GM19372 (cell line): Measurements from ENCODE around the gene BCAS4.
"Not testable (repeated sequence)": the region's sequence is repeated elsewhere in the genome, so short reads cannot be mapped to it uniquely, and the experiment has no call there.

Experiments
- ATAC-seq: cut with Tn5 transposase; IDR thresholded peaks from one replicate; pipeline ENCODE4 v1.9.1; 2021; ENCODE audit warnings: mild to moderate bottlenecking, low read depth, moderate library complexity; ENCODE audit not compliant: unreplicated experiment

The BCAS4 gene

GRCh38 chr20:50769551-50770085, 25.2 kb upstream of the BCAS4 start:
- ATAC-seq = not testable (repeated sequence)

- not testable (repeated sequence) for ATAC-seq
These were observed 23.3 kb upstream of the BCAS4 start for GRCh38 chr20:50771419-50772080.

DNA sequence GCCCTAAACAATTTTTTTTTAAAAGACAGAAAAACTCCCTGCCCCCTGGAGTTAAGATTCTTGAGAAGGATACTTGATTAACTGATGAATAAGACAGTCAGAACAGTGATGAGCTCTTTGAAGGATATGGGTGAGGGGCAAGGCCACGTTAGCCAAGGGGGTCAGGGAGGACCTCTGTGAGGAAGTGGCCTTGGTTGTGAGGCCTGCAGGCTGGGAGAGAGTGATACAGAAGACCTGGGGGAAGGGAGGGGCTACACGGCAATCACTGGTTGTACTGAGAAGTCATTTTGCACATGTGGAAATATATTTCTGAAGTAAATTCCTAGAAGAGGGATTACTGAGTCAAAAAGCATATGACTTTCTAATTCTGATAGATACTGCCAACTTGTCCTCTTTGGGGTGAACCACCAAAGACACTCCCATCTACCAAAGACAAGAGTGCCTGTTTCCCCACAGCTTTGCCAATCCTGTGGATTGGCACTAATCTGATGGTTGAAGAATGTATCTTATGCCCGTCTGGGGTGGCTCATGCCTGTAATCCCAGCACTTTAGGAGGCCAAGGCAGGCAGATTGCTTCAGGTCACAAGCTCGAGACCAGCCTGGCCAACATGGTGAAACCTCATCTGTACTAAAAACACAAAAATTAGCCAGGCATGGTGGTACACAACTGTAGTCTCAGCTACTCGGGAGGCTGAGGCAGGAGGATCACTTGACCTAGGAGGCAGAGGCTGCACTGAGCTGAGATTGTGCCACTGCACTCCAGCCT, 22.3 kb upstream of the BCAS4 start:
- ATAC-seq = no peak

DNA sequence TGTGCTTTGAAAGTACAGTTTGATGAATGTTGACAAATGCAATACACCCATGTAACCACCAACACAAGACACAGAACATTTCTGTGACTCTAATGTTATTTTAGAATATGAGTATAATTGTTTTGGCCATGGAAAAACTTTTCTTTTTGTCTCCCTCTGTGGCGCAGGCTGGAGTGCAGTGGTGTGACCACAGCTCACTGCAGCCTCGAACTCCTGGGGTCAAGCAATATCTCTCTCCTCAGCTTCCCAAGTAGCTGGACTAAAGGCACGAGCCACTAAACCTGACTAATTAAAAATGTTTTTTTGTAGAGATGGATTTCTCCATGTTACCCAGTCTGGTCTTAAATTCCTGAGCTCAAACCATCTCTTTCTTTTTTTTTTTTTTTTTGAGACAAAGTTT, 20.3 kb upstream of the BCAS4 start:
- no peak for ATAC-seq

- ATAC-seq = no peak
These were observed 18.6 kb upstream of the BCAS4 start for GRCh38 chr20:50776122-50776817.

GRCh38 chr20:50777373-50777772, 17.5 kb upstream of the BCAS4 start:
- no peak for ATAC-seq

DNA sequence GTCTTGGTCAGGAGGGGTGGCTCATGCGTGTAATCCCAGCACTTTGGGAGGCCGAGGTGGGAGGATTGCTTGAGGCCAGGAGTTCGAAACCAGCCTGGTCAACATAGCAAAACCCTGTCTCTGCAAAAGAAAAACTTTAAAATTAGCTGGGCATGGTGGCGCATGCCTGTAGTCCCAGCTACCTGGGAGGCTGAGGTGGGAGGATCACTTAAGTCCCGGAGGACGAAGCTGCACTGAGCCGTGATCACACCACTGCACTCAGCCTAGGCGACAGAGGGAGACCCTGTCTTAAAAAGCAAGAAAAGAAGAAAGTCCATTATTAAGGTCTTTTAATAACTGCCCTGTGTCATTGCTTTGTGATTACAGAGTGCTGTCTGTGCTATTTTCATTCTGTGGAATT, 15.9 kb upstream of the BCAS4 start:
- ATAC-seq = not testable (repeated sequence)

DNA sequence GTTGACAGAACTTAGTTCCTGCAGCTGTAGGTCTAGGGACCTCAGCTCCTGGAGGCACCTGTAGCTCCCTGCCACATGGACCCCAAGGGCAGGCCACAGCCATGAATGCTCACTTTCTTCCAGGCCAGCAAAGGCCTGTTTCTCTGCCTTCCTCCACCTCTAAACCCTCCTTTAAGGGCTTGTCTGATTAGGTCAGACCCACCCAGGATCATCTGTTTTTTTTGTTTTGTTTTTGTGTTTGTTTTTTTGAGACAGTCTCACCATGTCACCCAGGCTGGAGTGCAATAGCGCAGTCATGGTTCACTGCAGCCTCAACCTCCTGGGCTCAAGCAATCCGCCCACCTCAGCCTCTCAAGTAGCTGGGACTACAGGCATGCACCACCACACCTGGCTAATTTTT, 11.5 kb upstream of the BCAS4 start:
- ATAC-seq = no peak

DNA sequence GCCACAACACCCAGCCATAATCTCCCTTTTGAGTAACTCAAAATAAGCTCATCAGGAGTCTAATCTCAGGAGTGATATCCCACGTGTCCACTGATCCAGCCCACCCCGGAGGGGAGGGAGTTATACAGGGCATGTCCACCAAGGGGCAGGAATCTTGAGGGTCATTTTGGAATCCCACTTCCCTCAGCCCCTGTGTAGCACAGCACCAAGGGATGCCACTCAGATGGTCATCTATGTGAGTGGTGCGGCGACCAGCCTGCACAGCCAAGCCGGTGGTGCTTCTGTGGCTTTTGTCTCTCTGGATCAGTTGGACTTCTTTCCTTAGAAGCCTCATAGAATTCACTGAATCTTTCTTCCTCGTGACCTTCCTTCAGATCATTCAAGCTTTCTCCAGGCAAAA, 11.0 kb upstream of the BCAS4 start:
- ATAC-seq = no peak

DNA sequence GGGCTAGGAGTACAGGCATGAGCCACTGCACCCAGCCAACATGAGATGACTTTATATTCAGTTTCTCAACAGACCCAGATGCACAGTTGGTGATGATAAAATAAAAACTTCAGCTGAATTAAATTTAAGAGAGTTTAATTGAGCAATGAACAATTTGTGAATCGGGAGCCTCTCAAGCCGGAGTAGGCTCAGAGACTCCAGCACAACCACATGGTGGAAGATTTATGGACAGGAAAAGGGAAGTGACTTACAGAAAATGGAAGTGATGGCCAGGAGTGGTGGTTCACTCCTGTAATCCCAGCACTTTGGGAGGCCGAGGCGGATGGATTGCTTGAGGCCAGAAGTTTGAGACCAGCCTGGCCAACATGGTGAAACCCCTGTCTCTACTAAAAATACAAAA, 10.4 kb upstream of the BCAS4 start:
- ATAC-seq = no peak

- no peak for ATAC-seq
These were observed 8.2 kb upstream of the BCAS4 start for GRCh38 chr20:50786703-50787102.

DNA sequence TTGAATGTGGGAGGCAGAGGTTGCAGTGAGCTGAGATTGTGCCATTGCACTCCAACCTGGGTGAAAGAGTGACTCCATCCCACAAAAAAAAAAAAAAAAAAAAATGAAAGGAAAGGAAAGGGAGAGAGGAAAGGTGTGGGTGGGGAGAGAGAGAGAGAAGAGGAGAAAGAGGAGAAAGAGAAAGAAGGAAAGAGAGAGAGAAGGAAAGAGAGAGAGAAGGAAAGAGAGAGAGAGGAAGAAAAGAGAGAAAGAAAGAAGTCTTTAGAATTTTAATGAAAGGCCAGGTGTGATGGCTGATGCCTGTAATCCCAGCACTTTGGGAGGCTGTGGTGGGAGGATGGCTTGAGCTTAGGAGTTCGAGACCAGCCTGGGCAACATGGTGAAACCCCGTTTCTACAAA, 7.7 kb upstream of the BCAS4 start:
- no peak for ATAC-seq

DNA sequence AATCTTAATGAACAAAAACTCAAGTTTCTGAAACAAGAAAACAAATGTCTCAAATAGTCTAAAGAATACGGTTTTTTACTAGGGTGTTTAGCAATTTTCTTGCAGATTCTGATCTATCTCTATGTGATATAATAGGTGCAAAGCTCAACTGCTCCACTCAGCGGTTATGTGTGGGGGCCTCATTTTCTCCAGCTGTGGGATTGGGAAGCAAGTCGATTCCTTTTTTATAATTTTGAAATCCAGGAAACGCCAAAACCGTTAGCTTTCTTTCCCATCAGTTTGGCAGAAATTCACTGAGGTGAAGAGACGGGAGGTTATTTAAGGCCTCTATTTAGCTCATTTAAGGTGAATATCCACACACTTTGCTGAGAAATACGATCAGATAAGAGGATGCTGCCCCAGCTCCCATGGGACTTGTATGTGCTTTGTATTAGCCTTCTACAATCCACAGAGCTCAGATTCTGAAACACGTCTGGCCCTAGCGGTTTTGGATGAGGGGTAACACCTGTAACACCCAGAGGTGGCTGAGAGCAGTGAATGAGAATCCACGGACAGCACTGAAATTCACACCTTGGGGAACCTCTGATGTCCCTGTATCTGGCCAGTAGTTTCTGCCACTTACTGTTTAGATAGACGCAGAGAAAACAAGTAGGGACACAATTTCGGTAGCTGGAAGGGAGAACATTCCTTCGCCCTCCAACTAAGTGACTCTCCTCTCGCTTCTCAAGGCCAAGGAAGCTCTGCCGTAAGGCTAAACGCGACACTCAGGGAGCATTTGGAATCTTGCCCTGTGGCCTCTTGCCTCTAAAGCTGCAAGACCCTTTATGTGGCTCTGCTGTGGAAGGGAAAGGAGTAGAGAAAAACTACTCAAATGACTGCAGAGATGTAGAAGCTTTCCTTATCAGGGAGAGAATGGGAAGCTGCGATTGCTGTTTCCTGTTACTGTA, 6.5 kb upstream of the BCAS4 start:
- ATAC-seq = no peak

- no peak for ATAC-seq
These were observed 4.8 kb upstream of the BCAS4 start for GRCh38 chr20:50789968-50790650.

- peak; percentile 49 for ATAC-seq
These were observed 4.1 kb upstream of the BCAS4 start for GRCh38 chr20:50790651-50791277.

DNA sequence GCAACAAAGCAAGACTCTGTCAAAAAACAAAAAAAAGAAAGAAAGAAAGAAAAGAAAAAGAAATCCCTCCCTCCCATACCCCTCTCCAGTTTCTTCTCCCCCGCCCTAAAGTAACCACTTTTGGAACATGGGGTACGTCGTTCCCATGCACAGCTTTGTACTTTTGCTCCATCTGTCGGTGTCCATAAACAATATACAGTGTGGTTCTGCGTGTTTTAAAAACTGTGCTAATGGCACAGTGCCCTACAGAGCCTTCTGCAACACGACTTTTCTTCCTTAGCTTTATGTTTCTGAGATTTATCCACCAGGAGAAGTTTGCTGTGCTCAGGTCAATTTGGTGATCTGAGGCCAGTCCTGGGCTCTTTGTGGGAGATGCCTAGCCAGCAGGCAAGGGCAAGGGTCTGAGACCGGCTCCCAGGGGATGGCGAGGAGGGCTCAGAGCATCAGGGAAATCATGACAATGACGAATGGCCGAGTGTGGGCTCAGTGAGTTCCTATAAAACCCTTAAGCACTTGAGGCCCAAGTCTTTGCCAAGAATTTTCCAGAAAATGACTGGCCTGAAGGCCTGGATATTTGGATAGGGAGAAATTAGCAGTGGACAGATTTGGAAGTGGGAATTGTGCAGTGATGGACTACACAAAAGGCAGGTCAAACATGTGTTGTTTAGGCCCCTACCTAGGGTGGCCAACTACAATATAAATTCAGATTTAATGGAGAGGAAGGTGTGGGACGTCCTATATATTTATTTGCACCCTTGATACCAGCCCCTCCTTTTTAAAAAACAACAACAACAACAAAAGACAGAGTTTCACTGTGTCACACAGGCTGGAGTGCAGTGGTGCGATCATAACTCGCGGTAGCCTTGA, 1.9 kb upstream of the BCAS4 start:
- no peak for ATAC-seq

GRCh38 chr20:50793575-50794016, 1.3 kb upstream of the BCAS4 start:
- ATAC-seq = not testable (repeated sequence)

DNA sequence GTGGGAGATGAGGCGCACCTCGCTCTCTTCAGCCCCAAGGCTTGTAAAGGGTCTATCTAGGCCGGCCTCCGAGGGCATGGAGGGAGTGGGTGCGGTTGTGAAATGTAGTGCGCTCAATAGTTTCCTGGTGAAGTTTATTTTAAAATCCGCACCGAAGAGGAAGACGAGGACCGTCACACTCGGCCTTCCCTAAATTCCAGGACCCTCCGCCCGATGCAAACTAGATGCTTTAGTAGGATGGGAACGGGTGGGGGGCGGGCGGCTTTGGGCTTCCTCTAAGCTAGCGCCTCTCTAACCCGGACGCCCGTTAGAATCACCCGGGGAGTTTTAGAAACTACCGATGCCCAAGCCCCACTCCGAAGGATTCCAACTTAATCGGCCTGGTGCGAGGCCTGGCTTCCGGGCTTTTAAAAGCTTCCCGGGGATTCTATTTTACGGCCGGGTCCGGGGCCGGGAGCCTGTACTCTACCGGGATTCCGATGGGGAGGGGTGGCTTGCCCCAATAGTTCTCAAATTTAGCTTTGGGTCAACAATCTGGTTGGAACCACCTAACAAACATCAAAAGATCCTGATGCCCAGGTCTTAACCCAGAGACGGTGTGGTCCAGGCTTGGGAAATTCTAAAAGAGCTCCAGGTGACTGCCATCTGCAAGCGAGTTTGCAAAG, 548 bp upstream of the BCAS4 start:
- ATAC-seq = no peak
